SU-DHL-6 (cell line): ENCODE data around the gene PRIMPOL.

ENCODE experiments used
- EZH2phosphoT487 ChIP-seq: fragments of 200-600 bp; sonication (generic), shearing (Covaris generic); conservative IDR thresholded peaks from 2 replicates; pipeline ENCODE4 v1.6.1; 2018; ENCODE audit warnings: mild to moderate bottlenecking, antibody characterized with exemption, low read length, moderate library complexity, mixed read lengths
- TF ChIP-seq, protein P1 (sequence below): fragments of 200-600 bp; sonication (generic); IDR thresholded peaks from one replicate; pipeline ENCODE4 v1.5.1; 2017; ENCODE audit warnings: antibody characterized with exemption, mild to moderate bottlenecking, low read length, moderate library complexity; ENCODE audit not compliant: insufficient read depth, poor library complexity, severe bottlenecking

- TF ChIP-seq, protein P1, sequence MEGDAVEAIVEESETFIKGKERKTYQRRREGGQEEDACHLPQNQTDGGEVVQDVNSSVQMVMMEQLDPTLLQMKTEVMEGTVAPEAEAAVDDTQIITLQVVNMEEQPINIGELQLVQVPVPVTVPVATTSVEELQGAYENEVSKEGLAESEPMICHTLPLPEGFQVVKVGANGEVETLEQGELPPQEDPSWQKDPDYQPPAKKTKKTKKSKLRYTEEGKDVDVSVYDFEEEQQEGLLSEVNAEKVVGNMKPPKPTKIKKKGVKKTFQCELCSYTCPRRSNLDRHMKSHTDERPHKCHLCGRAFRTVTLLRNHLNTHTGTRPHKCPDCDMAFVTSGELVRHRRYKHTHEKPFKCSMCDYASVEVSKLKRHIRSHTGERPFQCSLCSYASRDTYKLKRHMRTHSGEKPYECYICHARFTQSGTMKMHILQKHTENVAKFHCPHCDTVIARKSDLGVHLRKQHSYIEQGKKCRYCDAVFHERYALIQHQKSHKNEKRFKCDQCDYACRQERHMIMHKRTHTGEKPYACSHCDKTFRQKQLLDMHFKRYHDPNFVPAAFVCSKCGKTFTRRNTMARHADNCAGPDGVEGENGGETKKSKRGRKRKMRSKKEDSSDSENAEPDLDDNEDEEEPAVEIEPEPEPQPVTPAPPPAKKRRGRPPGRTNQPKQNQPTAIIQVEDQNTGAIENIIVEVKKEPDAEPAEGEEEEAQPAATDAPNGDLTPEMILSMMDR: no peak
- TF ChIP-seq EZH2phosphoT487: no peak
These were observed 94.1 kb downstream of the PRIMPOL start for GRCh38 chr4:184743650-184744049.
